H7 (cell line): ENCODE data around the gene ADAMTS9. TPM values are rescaled to one million over a fixed set of nuclear protein-coding genes. Genes with fewer than 3 reads are reported as not detected.

Experiments
- DNase-seq: peaks from one replicate; pipeline ENCODE4 v3.0.0; 2012
- H3K27me3 ChIP-seq: 2 replicates; pipeline ENCODE4 v1.6.0; 2011; ENCODE audit warnings: mild to moderate bottlenecking, low read length; ENCODE audit not compliant: control insufficient read depth, insufficient read depth
- H3K36me3 ChIP-seq: replicated peaks from 2 replicates; pipeline ENCODE4 v1.5.1; 2011; ENCODE audit warnings: low read length; ENCODE audit not compliant: control insufficient read depth, insufficient read depth
- H3K4me3 ChIP-seq: 2 replicates; pipeline ENCODE4 v1.5.1; 2011; ENCODE audit warnings: low read depth, mild to moderate bottlenecking, control low read depth, low read length, moderate library complexity; ENCODE audit not compliant: insufficient read depth
- total RNA-seq: library from RNA; depleted of rRNA; stranded (reverse); fragments of >200 nt; shearing (Covaris generic); gene quantifications from 2 replicates; pipeline ENCODE4 v1.2.3, GENCODE V29; 2014

ADAMTS9 gene
- total RNA-seq, 1 experiment from 2014 or later, result 4.9 TPM

- Histone ChIP-seq H3K27me3 (no peaks in the 10 kb centered on the region), H3K36me3 (no peaks in the 10 kb centered on the region), H3K4me3 (no peak overlapping the region)
- DNase-seq, result no peak
Measured at GRCh38 chr3:64625381-64625780, 62.4 kb downstream of the ADAMTS9 start.

- Histone ChIP-seq H3K36me3 (no peaks in the 10 kb centered on the region), H3K27me3 (no peaks in the 10 kb centered on the region), H3K4me3 (no peak overlapping the region)
- no peak for DNase-seq
Measured at GRCh38 chr3:64623125-64623524, 64.7 kb downstream of the ADAMTS9 start.

- Histone ChIP-seq H3K27me3 (no peaks in the 10 kb centered on the region), H3K36me3 (no peaks in the 10 kb centered on the region), H3K4me3 (no peak overlapping the region)
- DNase-seq, result no peak
Measured at GRCh38 chr3:64621726-64622395, 65.9 kb downstream of the ADAMTS9 start.

GRCh38 chr3:64621275-64621674 lies 66.5 kb downstream of the ADAMTS9 start:
- Histone ChIP-seq H3K4me3 (no peak overlapping the region), H3K36me3 (no peaks in the 10 kb centered on the region), H3K27me3 (no peaks in the 10 kb centered on the region)
- DNase-seq, result no peak

- Histone ChIP-seq H3K4me3 (no peak overlapping the region), H3K27me3 (no peaks in the 10 kb centered on the region), H3K36me3 (no peaks in the 10 kb centered on the region)
- no peak for DNase-seq
Measured at GRCh38 chr3:64620020-64620419, 67.8 kb downstream of the ADAMTS9 start.

- no peak overlapping the region for H3K4me3 ChIP-seq
Measured at GRCh38 chr3:64619216-64619615, 68.6 kb downstream of the ADAMTS9 start.

GRCh38 chr3:64617610-64618009 lies 70.2 kb downstream of the ADAMTS9 start:
- no peak for DNase-seq
- no peaks in the 10 kb centered on the region for H3K27me3 ChIP-seq
- no peak overlapping the region for H3K4me3 ChIP-seq
- H3K36me3 ChIP-seq, result no peaks in the 10 kb centered on the region

More at GRCh38 chr3:64619216-64619615, 68.6 kb downstream of the ADAMTS9 start:
- H3K36me3 ChIP-seq, result no peaks in the 10 kb centered on the region
- no peaks in the 10 kb centered on the region for H3K27me3 ChIP-seq
- DNase-seq, result no peak

GRCh38 chr3:64616953-64617352 lies 70.8 kb downstream of the ADAMTS9 start:
- Histone ChIP-seq H3K27me3 (no peaks in the 10 kb centered on the region), H3K36me3 (no peaks in the 10 kb centered on the region), H3K4me3 (no peak overlapping the region)
- no peak for DNase-seq

- Histone ChIP-seq H3K27me3 (no peaks in the 10 kb centered on the region), H3K4me3 (no peak overlapping the region), H3K36me3 (no peaks in the 10 kb centered on the region)
- no peak for DNase-seq
Measured at GRCh38 chr3:64612916-64613526, 74.8 kb downstream of the ADAMTS9 start.

- H3K36me3 ChIP-seq, result no peaks in the 10 kb centered on the region
- no peak overlapping the region for H3K4me3 ChIP-seq
- no peaks in the 10 kb centered on the region for H3K27me3 ChIP-seq
- no peak for DNase-seq
Measured at GRCh38 chr3:64612082-64612860, 75.5 kb downstream of the ADAMTS9 start.

- H3K4me3 ChIP-seq, result no peak overlapping the region
- H3K36me3 ChIP-seq, result no peaks in the 10 kb centered on the region
- DNase-seq, result no peak
- no peaks in the 10 kb centered on the region for H3K27me3 ChIP-seq
Measured at GRCh38 chr3:64608741-64609140, 79.1 kb downstream of the ADAMTS9 start.

GRCh38 chr3:64607032-64607551 lies 80.7 kb downstream of the ADAMTS9 start:
- no peaks in the 10 kb centered on the region for H3K27me3 ChIP-seq
- H3K36me3 ChIP-seq, result no peaks in the 10 kb centered on the region
- H3K4me3 ChIP-seq, result no peak overlapping the region
- no peak for DNase-seq

GRCh38 chr3:64604313-64604712 lies 83.5 kb downstream of the ADAMTS9 start:
- no peaks in the 10 kb centered on the region for H3K27me3 ChIP-seq

GRCh38 chr3:64601824-64602223 lies 86.0 kb downstream of the ADAMTS9 start:
- no peak overlapping the region for H3K4me3 ChIP-seq
- H3K27me3 ChIP-seq, result no peaks in the 10 kb centered on the region
- H3K36me3 ChIP-seq, result no peaks in the 10 kb centered on the region
- no peak for DNase-seq

More at GRCh38 chr3:64604313-64604712, 83.5 kb downstream of the ADAMTS9 start:
- H3K36me3 ChIP-seq, result no peaks in the 10 kb centered on the region
- DNase-seq, result no peak
- H3K4me3 ChIP-seq, result no peak overlapping the region
